ENCODE measurements around the gene RAC2. TPM values are rescaled to one million over a fixed set of nuclear protein-coding genes. Genes with fewer than 3 reads are reported as not detected.

The RAC2 gene
- polyA plus RNA-seq, 2 of the 4 experiments (the other 2 are of a cell fraction): 0.05 TPM; not detected in 1

GRCh38 chr22:37208401-37209139, 35.5 kb downstream of the RAC2 start:
- H3K9me3 ChIP-seq: no peaks in the 10 kb centered on the region
- TF ChIP-seq EHF (CRISPR knock-in tag; IDR thresholded peaks at IDR 0.05): no peak
- WGBS (ENCODE audit: missing lambda C conversion rate): 71% methylated on average over 5 of the region's 7 CpGs
- DNase-seq (ENCODE audit: low read depth in 1 of 2, low spot score in 1 of 2) (no peak), ATAC-seq (no peak), FAIRE-seq (no peak)
- no peak overlapping the region for H3K4me3 ChIP-seq
- no peak overlapping the region for H3K27ac ChIP-seq
- ChIA-PET CTCF (interaction anchor here (0.6 to 4.6 kb wide), 3 partner anchors 10 to 416 kb away, joined by 3 to 28 read pairs (median 13); no protein-coding TSS in a partner anchor), POLR2A (interaction anchor here (0.6 kb wide), 1 partner anchor 9 kb away, joined by 7 read pairs; no protein-coding TSS in a partner anchor)
- H3K4me1 ChIP-seq: no peaks in the 10 kb centered on the region
- no peak overlapping the region for H3K4me2 ChIP-seq

- FAIRE-seq (no peak), DNase-seq (ENCODE audit: low read depth in 1 of 2, low spot score in 1 of 2) (no peak), ATAC-seq (no peak)
- TF ChIP-seq EP300 (IDR thresholded peaks at IDR 0.05): no peak
- TF ChIP-seq HMGXB4 (CRISPR knock-in tag; IDR thresholded peaks at IDR 0.05; ENCODE audit: borderline replicate concordance): no peak
- TF ChIP-seq ZNF302 (CRISPR knock-in tag; IDR thresholded peaks at IDR 0.05): no peak
- TF ChIP-seq PHF8 (IDR thresholded peaks at IDR 0.05; ENCODE audit: borderline replicate concordance, low read depth): no peak
- TF ChIP-seq MYC (IDR thresholded peaks at IDR 0.05; ENCODE audit: borderline replicate concordance, low read length): no peak
- no peak for TF ChIP-seq TFCP2L1 (CRISPR knock-in tag; IDR thresholded peaks at IDR 0.05)
- TF ChIP-seq HES2 (IDR thresholded peaks at IDR 0.05): no peak
- Histone ChIP-seq H3K9me3 (no peaks in the 10 kb centered on the region), H3K4me3 (no peak overlapping the region), H3K4me2 (no peak overlapping the region), H3K27ac (no peak overlapping the region), H3K4me1 (no peaks in the 10 kb centered on the region)
- ChIA-PET POLR2A (no interaction called here), CTCF (interaction anchor here (0.6 to 4.6 kb wide), 2 partner anchors 9 to 415 kb away, joined by 3 to 28 read pairs; no protein-coding TSS in a partner anchor)
- 78% methylated on average over 7 of the region's 7 CpGs for WGBS (ENCODE audit: missing lambda C conversion rate)
These were observed 36.1 kb downstream of the RAC2 start for GRCh38 chr22:37207981-37208380.

GRCh38 chr22:37206841-37207821, 36.9 kb downstream of the RAC2 start:
- no peak overlapping the region for H3K4me3 ChIP-seq
- no peaks in the 10 kb centered on the region for H3K9me3 ChIP-seq
- no peak for ATAC-seq
- POLR2A ChIA-PET: no interaction called here
- no peak for TF ChIP-seq POLR2A (IDR thresholded peaks at IDR 0.05; ENCODE audit: low read length)
- no peak for TF ChIP-seq RCOR1 (IDR thresholded peaks at IDR 0.05; ENCODE audit: low read depth, low read length)
- no peak for TF ChIP-seq HOXA7 (CRISPR knock-in tag; IDR thresholded peaks at IDR 0.05)
- TF ChIP-seq CHD2 (IDR thresholded peaks at IDR 0.05; ENCODE audit: low read length, partially characterized antibody): no peak
- TF ChIP-seq HDAC2 (IDR thresholded peaks at IDR 0.05): no peak
- TF ChIP-seq ZSCAN20 (CRISPR knock-in tag; IDR thresholded peaks at IDR 0.05): no peak
- no peak for TF ChIP-seq HEYL (CRISPR knock-in tag; IDR thresholded peaks at IDR 0.05)
- no peak for TF ChIP-seq BCL3 (IDR thresholded peaks at IDR 0.05)
- TF ChIP-seq CEBPB (IDR thresholded peaks at IDR 0.05): no peak
- TF ChIP-seq KDM1A (IDR thresholded peaks at IDR 0.05; ENCODE audit: low read depth): no peak
- no peak for TF ChIP-seq HES2 (IDR thresholded peaks at IDR 0.05)
- no peak for TF ChIP-seq MAX (IDR thresholded peaks at IDR 0.05)
- TF ChIP-seq NR3C1 (IDR thresholded peaks at IDR 0.05): no peak
- H3K4me2 ChIP-seq: no peak overlapping the region
- WGBS (ENCODE audit: missing lambda C conversion rate): 87% methylated on average over 39 of the region's 71 CpGs
- no peaks in the 10 kb centered on the region for H3K4me1 ChIP-seq
- DNase-seq (ENCODE audit: low read depth in 1 of 2, low spot score in 1 of 2): no peak
- no peak for FAIRE-seq
- CTCF ChIA-PET: interaction anchor here (1.3 to 4.6 kb wide), 2 partner anchors 9 to 18 kb away, joined by 3 to 28 read pairs; no protein-coding TSS in a partner anchor
- H3K27ac ChIP-seq: no peak overlapping the region
